Tibial nerve (tissue), 4 donors: ENCODE data around the gene SPATS2. TPM values are rescaled to one million over a fixed set of nuclear protein-coding genes. Genes with fewer than 3 reads are reported as not detected.

Source experiments
- DNase-seq, 2 donors: peaks; one replicate each; pipeline ENCODE4 v3.0.0-alpha.2; 2019; ENCODE audit warnings: low spot score in 2 of 2
- H3K27ac ChIP-seq, 4 donors: fragments of 200-600 bp; sonication (generic) in 3 of 4; one replicate each; pipeline ENCODE4 v1.5.1; 2017 to 2019; ENCODE audit warnings: mild to moderate bottlenecking in 1 of 4
- H3K27me3 ChIP-seq, 2 donors: fragments of 200-600 bp; sonication (generic) in 1 of 2; one replicate each; pipeline versions ENCODE4 v1.5.1 to v1.6.0; 2017 to 2019
- H3K36me3 ChIP-seq, 3 donors: fragments of 200-600 bp; sonication (generic); one replicate each; pipeline ENCODE4 v1.5.1; 2018 to 2019
- H3K4me1 ChIP-seq, 4 donors: fragments of 200-600 bp; sonication (generic) in 3 of 4; one replicate each; pipeline ENCODE4 v1.5.1; 2017 to 2019
- H3K4me3 ChIP-seq, 4 donors: fragments of 200-600 bp; sonication (generic) in 3 of 4; one replicate each; pipeline ENCODE4 v1.5.1; 2017 to 2019; ENCODE audit warnings: mild to moderate bottlenecking in 1 of 4, moderate library complexity in 1 of 4
- H3K9me3 ChIP-seq, 4 donors: fragments of 200-600 bp; sonication (generic) in 3 of 4; one replicate each; pipeline ENCODE4 v1.5.1; 2017 to 2019
- EP300 ChIP-seq, 2 donors: sonication (generic); formaldehyde crosslinking; IDR thresholded peaks; one replicate each; pipeline ENCODE4 v1.6.1; 2017; ENCODE audit warnings: antibody characterized with exemption in 2 of 2, mild to moderate bottlenecking in 1 of 2
- POLR2A ChIP-seq, 2 donors: fragments of 450-650 bp; IDR thresholded peaks; one replicate each; pipeline ENCODE4 v1.6.1; 2017; ENCODE audit warnings: antibody characterized with exemption in 2 of 2, mild to moderate bottlenecking in 2 of 2, moderate library complexity in 2 of 2
- WGBS, 2 donors: methylation state at CpG; one replicate each; pipeline ENCODE4 v1.1.5; 2018; 5-methylcytosine and 5-hydroxymethylcytosine counted together
- total RNA-seq, 4 donors: library from RNA; depleted of rRNA; stranded (reverse); fragments of >200 nt; gene quantifications; one replicate each; pipeline ENCODE4 v1.1.0, GENCODE V29; 2016
- TF ChIP-seq, protein P1 (sequence below), 5 experiments: fragments of 200-600 bp in 3 of 5; fragments of 450-650 bp in 2 of 5; sonication (generic) in 3 of 5; IDR thresholded peaks; one replicate each; pipeline ENCODE4 v1.5.1; 2016 to 2019; ENCODE audit warnings: antibody characterized with exemption in 5 of 5, mild to moderate bottlenecking in 3 of 5, moderate library complexity in 2 of 5

The SPATS2 gene
- total RNA-seq, 4 donors from 2014 or later, result 5.9 to 14.7 (median 9.8) TPM

DNA sequence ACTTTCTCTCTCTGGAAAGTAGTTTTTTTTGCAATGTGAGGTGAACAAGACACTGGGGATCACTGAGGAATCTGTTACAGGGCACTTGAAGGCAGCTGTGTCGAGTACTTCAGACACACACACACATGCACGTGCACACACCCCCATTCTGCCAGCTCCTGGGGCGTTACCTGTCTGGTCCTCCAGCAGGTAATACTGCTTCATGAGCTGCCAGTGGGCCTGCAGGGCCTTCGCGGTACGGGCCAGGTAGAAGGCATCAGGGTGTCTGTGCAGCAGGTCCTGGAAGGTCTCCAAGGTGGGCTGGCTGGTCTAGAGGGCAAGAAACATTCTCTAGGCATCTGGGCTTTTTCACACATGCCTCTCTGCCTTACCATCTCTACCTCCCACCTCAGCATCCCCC is 195.6 kb downstream of the SPATS2 start:
- H3K36me3 ChIP-seq, result peaks cover 17 to 83% (median 19%) of the 10 kb centered on the region in 3 donors
- H3K9me3 ChIP-seq, result no peaks in the 10 kb centered on the region
- 93 to 98% methylated on average over 5 to 6 of the region's 6 CpGs for WGBS, 2 donors
- TF ChIP-seq POLR2A (IDR thresholded peaks at IDR 0.05) (no peak), EP300 (IDR thresholded peaks at IDR 0.05) (no peak)
- TF ChIP-seq, protein P1, sequence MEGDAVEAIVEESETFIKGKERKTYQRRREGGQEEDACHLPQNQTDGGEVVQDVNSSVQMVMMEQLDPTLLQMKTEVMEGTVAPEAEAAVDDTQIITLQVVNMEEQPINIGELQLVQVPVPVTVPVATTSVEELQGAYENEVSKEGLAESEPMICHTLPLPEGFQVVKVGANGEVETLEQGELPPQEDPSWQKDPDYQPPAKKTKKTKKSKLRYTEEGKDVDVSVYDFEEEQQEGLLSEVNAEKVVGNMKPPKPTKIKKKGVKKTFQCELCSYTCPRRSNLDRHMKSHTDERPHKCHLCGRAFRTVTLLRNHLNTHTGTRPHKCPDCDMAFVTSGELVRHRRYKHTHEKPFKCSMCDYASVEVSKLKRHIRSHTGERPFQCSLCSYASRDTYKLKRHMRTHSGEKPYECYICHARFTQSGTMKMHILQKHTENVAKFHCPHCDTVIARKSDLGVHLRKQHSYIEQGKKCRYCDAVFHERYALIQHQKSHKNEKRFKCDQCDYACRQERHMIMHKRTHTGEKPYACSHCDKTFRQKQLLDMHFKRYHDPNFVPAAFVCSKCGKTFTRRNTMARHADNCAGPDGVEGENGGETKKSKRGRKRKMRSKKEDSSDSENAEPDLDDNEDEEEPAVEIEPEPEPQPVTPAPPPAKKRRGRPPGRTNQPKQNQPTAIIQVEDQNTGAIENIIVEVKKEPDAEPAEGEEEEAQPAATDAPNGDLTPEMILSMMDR (IDR thresholded peaks at IDR 0.05), result no peak
- no peak overlapping the region for H3K4me3 ChIP-seq
- H3K4me1 ChIP-seq, result peaks cover 0 to 23% (median 11%) of the 10 kb centered on the region in 4 donors
- no peaks in the 10 kb centered on the region for H3K27me3 ChIP-seq
- no peak for DNase-seq
- no peak overlapping the region for H3K27ac ChIP-seq

DNA sequence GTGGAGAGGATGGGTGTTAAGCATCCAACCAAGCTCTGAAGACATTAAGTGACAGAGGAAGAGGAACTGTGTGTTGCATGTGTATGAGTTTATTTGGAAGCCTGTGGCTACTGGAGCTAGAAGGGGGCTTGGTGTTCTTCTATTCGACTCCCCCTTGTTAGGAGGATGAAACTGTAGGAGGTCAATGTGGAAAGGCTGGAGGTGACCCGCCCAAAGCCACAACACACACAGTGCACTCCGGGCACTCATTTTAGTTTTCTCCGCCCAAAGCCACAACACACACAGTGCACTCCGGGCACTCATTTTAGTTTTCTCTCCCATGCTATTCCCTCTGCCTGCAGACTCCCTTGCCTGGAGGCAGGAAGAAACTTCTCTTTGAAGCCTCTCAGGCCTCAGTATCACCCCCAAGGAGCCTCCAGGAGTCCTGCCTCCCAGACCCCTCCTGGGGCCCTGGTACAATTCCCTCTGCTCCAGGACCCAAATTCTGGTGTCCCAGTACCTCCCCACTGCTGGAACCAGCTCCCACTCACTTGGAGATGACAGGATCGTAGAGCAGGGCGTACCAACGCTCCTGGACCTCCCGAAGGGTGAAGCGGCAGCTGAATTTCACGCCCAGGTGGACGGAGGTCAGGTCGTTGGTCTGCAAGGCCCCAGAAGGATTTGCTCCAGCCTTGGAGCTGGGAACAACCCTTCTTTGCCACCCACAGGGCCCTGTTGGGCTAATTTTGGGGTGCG is 196.9 kb downstream of the SPATS2 start:
- WGBS, 2 donors, result 87 to 92% methylated on average over 14 of the region's 14 CpGs
- peaks cover 0 to 30% (median 13%) of the 10 kb centered on the region in 4 donors for H3K4me1 ChIP-seq
- H3K27me3 ChIP-seq, result no peaks in the 10 kb centered on the region
- H3K9me3 ChIP-seq, result no peaks in the 10 kb centered on the region
- no peak for DNase-seq
- no peak overlapping the region for H3K4me3 ChIP-seq
- TF ChIP-seq, protein P1 (IDR thresholded peaks at IDR 0.05), result no peak
- TF ChIP-seq POLR2A (IDR thresholded peaks at IDR 0.05) (no peak), EP300 (IDR thresholded peaks at IDR 0.05) (no peak)
- no peak overlapping the region for H3K27ac ChIP-seq
- H3K36me3 ChIP-seq, result peaks cover 15 to 70% (median 16%) of the 10 kb centered on the region in 3 donors

DNA sequence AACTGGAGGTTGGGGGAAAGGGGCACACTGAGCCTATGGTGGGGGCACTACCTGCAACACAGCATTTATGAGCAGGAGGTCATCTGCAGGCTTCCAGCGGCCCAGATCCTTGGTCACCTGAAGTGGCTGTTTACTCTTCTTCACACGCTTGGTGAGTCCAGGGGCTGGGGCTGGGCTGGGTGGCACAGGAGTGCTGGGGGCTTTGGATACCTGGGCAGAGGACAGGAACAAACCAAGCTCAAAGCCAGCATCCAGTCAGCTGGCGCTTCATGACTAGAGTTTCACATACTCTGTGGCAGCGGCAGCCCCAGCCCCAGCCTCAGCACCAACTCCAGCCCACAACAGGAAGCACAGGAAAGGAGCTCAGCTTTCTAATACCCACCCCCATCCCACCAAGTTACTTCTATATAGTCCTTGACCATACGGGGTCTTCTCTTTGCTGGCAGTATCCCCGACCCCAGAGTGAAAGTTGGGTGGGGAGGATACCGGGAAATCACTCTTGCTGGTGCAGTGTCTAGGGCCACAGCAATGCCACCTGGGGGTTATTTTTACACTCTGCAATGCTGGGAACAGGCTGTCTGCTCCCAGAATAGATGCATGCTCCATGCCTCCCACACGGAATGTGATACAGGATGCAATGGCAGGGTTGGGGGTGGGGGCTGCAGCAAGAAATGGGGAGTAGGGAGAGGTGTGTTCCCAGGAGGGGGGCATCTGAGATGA is 197.6 kb downstream of the SPATS2 start:
- no peak overlapping the region for H3K27ac ChIP-seq
- H3K4me1 ChIP-seq, result peaks cover 0 to 37% (median 14%) of the 10 kb centered on the region in 4 donors
- no peaks in the 10 kb centered on the region for H3K27me3 ChIP-seq
- no peaks in the 10 kb centered on the region for H3K9me3 ChIP-seq
- H3K36me3 ChIP-seq, result peaks cover 8 to 63% (median 12%) of the 10 kb centered on the region in 3 donors
- DNase-seq, result no peak
- TF ChIP-seq POLR2A (IDR thresholded peaks at IDR 0.05) (no peak), EP300 (IDR thresholded peaks at IDR 0.05) (no peak)
- TF ChIP-seq, protein P1 (IDR thresholded peaks at IDR 0.05), result no peak
- no peak overlapping the region for H3K4me3 ChIP-seq
- 83 to 84% methylated on average over 8 of the region's 8 CpGs for WGBS, 2 donors

GRCh38 chr12:49565406-49566265 is 198.4 kb downstream of the SPATS2 start:
- no peaks in the 10 kb centered on the region for H3K27me3 ChIP-seq
- H3K27ac ChIP-seq, result no peak overlapping the region
- no peak overlapping the region for H3K4me3 ChIP-seq
- 92 to 95% methylated on average over 12 of the region's 12 CpGs for WGBS, 2 donors
- peaks cover 0 to 43% (median 14%) of the 10 kb centered on the region in 4 donors for H3K4me1 ChIP-seq
- no peak for DNase-seq
- H3K9me3 ChIP-seq, result no peaks in the 10 kb centered on the region
- TF ChIP-seq EP300 (IDR thresholded peaks at IDR 0.05), result no peak
- peaks cover 4 to 55% (median 12%) of the 10 kb centered on the region in 3 donors for H3K36me3 ChIP-seq

DNA sequence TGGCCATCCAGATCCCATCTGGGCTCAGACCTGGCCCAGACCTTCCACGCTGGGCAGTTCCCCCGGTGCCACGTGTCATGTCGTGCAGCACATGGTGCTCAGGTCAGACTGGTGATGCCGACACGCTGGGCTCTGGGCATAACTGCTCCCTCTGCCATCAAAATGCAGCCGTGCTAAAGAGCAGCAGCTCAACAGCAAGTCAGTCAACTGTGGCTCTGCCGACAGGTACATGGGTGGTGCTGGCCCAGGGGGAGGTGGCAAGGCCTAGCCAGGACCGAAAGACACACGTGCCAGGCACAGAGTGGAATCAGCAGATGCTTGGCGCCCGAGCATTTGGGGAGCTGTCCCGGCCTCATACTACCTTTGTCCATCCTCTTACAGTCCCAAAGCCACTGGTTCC is 199.1 kb downstream of the SPATS2 start:
- Histone ChIP-seq H3K9me3 (no peaks in the 10 kb centered on the region), H3K36me3 (peaks cover 4 to 48% (median 7%) of the 10 kb centered on the region in 3 donors), H3K4me1 (peaks cover 0 to 50% (median 14%) of the 10 kb centered on the region in 4 donors), H3K27ac (no peak overlapping the region), H3K4me3 (no peak overlapping the region), H3K27me3 (no peaks in the 10 kb centered on the region)
- TF ChIP-seq EP300 (IDR thresholded peaks at IDR 0.05) (no peak), POLR2A (IDR thresholded peaks at IDR 0.05) (no peak)
- TF ChIP-seq, protein P1 (IDR thresholded peaks at IDR 0.05), result no peak
- no peak for DNase-seq
- 88 to 93% methylated on average over 9 to 13 of the region's 13 CpGs for WGBS, 2 donors
